ENCODE results near the gene TIMM50. TPM values are rescaled to one million over a fixed set of nuclear protein-coding genes. Genes with fewer than 3 reads are reported as not detected.

TIMM50 gene
- total RNA-seq, 1 experiment from 2014 or later = 174 TPM

- BruUV-seq (replicated peaks) = no TSS peak
- intact Hi-C loops (cut with micrococcal nuclease; ENCODE audit: unreplicated experiment) = no loop called here
- Histone ChIP-seq H3K27me3 (replicated peaks; ENCODE audit: insufficient read depth, low read depth, low read length, poor library complexity) (no peaks in the 10 kb centered on the region), H3K9me3 (ENCODE audit: low read depth, low read length, poor library complexity, severe bottlenecking) (no peaks in the 10 kb centered on the region), H3K27ac (ENCODE audit: low read depth, low read length, poor library complexity, severe bottlenecking) (no peak overlapping the region), H3K4me1 (ENCODE audit: insufficient read depth, low read length, poor library complexity, severe bottlenecking) (peaks cover 12% of the 10 kb centered on the region), H3K4me3 (ENCODE audit: low read depth, low read length, poor library complexity, severe bottlenecking) (no peak overlapping the region), H3K36me3 (ENCODE audit: insufficient read depth, low read length, poor library complexity, severe bottlenecking) (peaks cover 15% of the 10 kb centered on the region)
- DNase-seq (ENCODE audit: low spot score) = no peak
- TF ChIP-seq EZH2 (IDR thresholded peaks at IDR 0.05; ENCODE audit: borderline replicate concordance, low read depth, low read length, poor library complexity, severe bottlenecking) (no peak), CTCF (conservative IDR thresholded peaks at IDR 0.05; ENCODE audit: low read depth, low read length) (no peak)
- POLR2A ChIA-PET (ENCODE audit: low non-redundant PET) = interaction anchor here (0.7 kb wide), 1 partner anchor 85 kb away, joined by 5 read pairs; no protein-coding TSS in a partner anchor
- CTCF ChIA-PET = no interaction called here
Observed at GRCh38 chr19:39438270-39438934, 42.2 kb upstream of the TIMM50 start.

- Histone ChIP-seq H3K4me3 (ENCODE audit: low read depth, low read length, poor library complexity, severe bottlenecking) (peak overlapping the region; percentile 98), H3K9me3 (ENCODE audit: low read depth, low read length, poor library complexity, severe bottlenecking) (no peaks in the 10 kb centered on the region), H3K27me3 (replicated peaks; ENCODE audit: insufficient read depth, low read depth, low read length, poor library complexity) (no peaks in the 10 kb centered on the region), H3K4me1 (ENCODE audit: insufficient read depth, low read length, poor library complexity, severe bottlenecking) (peaks cover 10% of the 10 kb centered on the region), H3K27ac (ENCODE audit: low read depth, low read length, poor library complexity, severe bottlenecking) (peak overlapping the region; percentile 88), H3K36me3 (ENCODE audit: insufficient read depth, low read length, poor library complexity, severe bottlenecking) (peaks cover 4% of the 10 kb centered on the region)
- no peak for DNase-seq (ENCODE audit: low spot score)
- POLR2A ChIA-PET (ENCODE audit: low non-redundant PET) = interaction anchor here (1.0 kb wide), 1 partner anchor 9 kb away, joined by 9 read pairs; the partner anchor contains the start of gene RPS16
- CTCF ChIA-PET = interaction anchor here (1.1 kb wide), 1 partner anchor 55 kb away, joined by 4 read pairs; no protein-coding TSS in a partner anchor
- intact Hi-C loops (cut with micrococcal nuclease; ENCODE audit: unreplicated experiment) = no loop called here
- TF ChIP-seq EZH2 (IDR thresholded peaks at IDR 0.05; ENCODE audit: borderline replicate concordance, low read depth, low read length, poor library complexity, severe bottlenecking) (no peak), CTCF (conservative IDR thresholded peaks at IDR 0.05; ENCODE audit: low read depth, low read length) (no peak)
- TSS peak; percentile 95 for BruUV-seq (replicated peaks)
Observed at GRCh38 chr19:39444598-39445195, 35.9 kb upstream of the TIMM50 start.

- TSS peak; percentile 76 for BruUV-seq (replicated peaks)
- Histone ChIP-seq H3K4me3 (ENCODE audit: low read depth, low read length, poor library complexity, severe bottlenecking) (peak within 1 kb of the TSS; percentile 98), H3K4me1 (ENCODE audit: insufficient read depth, low read length, poor library complexity, severe bottlenecking) (peaks cover 10% of the 10 kb centered on the region), H3K27me3 (replicated peaks; ENCODE audit: insufficient read depth, low read depth, low read length, poor library complexity) (no peaks in the 10 kb centered on the region), H3K9me3 (ENCODE audit: low read depth, low read length, poor library complexity, severe bottlenecking) (no peaks in the 10 kb centered on the region), H3K27ac (ENCODE audit: low read depth, low read length, poor library complexity, severe bottlenecking) (peak within 1 kb of the TSS; percentile 88), H3K36me3 (ENCODE audit: insufficient read depth, low read length, poor library complexity, severe bottlenecking) (peaks cover 4% of the 10 kb centered on the region)
- peak; percentile 98 for DNase-seq (ENCODE audit: low spot score)
- ChIA-PET POLR2A (ENCODE audit: low non-redundant PET) (interaction anchor here (0.6 to 1.0 kb wide), 2 partner anchors 10 to 392 kb away, joined by 3 to 9 read pairs; partner anchors contain the start of gene RPS16), CTCF (interaction anchor here (1.1 kb wide), 1 partner anchor 54 kb away, joined by 4 read pairs; no protein-coding TSS in a partner anchor)
- intact Hi-C loops (cut with micrococcal nuclease; ENCODE audit: unreplicated experiment) = no loop called here
- TF ChIP-seq CTCF (conservative IDR thresholded peaks at IDR 0.05; ENCODE audit: low read depth, low read length) = no peak
- no peak for TF ChIP-seq EZH2 (IDR thresholded peaks at IDR 0.05; ENCODE audit: borderline replicate concordance, low read depth, low read length, poor library complexity, severe bottlenecking)
Observed at GRCh38 chr19:39445196-39446111, 35.2 kb upstream of the TIMM50 start, which contains the start of gene SUPT5H. TSS of gene SUPT5H (plus strand) at chr19:39445582. CDS start at chr19:39445891, 309 bp downstream.

Data from A673 (cell line).